PC-3 (cell line): ENCODE measurements around the gene SSTR4. TPM values are rescaled to one million over a fixed set of nuclear protein-coding genes. Genes with fewer than 3 reads are reported as not detected.

Experiments
- ATAC-seq: fragments of 200-7000 bp; cut with Tn5 transposase; 2 replicates; pipeline ENCODE4 v1.9.1; 2020; ENCODE audit warnings: mild to moderate bottlenecking, moderate library complexity
- BruUV-seq: library from RNA; stranded (reverse); fragments of 400-500 nt; replicated peaks from 2 replicates; lab custom pipeline; 2021; lab: Mats Ljungman, UMichigan
- CTCF ChIA-PET: fragments of 300-600 bp; sonication (Branson Sonifier 250); formaldehyde crosslinking; loops from one replicate; lab custom pipeline; 2022; ENCODE audit warnings: antibody characterized with exemption; lab: Charles Lee
- POLR2A ChIA-PET: fragments of 300-600 bp; sonication (Branson Sonifier 250); formaldehyde crosslinking; loops from one replicate; lab custom pipeline; 2022; ENCODE audit warnings: antibody characterized with exemption; ENCODE audit not compliant: unreplicated experiment; lab: Charles Lee
- DNase-seq: peaks from one replicate; pipeline ENCODE4 v3.0.0-alpha.2; 2015
- H2AFZ ChIP-seq: fragments of 300-600 bp; sonication (generic); 2 replicates; pipeline ENCODE4 v1.6.0; 2016; ENCODE audit warnings: antibody characterized with exemption, low read length
- H3F3A ChIP-seq: fragments of 300-600 bp; sonication (generic); one replicate; pipeline ENCODE4 v1.6.0; 2017; ENCODE audit warnings: antibody characterized with exemption, low read length, control low read depth, mild to moderate bottlenecking; ENCODE audit not compliant: unreplicated experiment
- H3K27ac ChIP-seq: fragments of 300-600 bp; sonication (generic); 2 replicates; pipeline ENCODE4 v1.5.1; 2016; ENCODE audit warnings: mild to moderate bottlenecking, low read length
- H3K27me3 ChIP-seq: fragments of 300-600 bp; sonication (generic); 2 replicates; pipeline ENCODE4 v1.6.1; 2016; ENCODE audit warnings: low read length, mixed read lengths
- H3K36me3 ChIP-seq: fragments of 300-600 bp; sonication (generic); 2 replicates; pipeline ENCODE4 v1.6.1; 2016; ENCODE audit warnings: low read depth, mixed run types, low read length, mixed read lengths
- H3K4me1 ChIP-seq: fragments of 300-600 bp; sonication (generic); 2 replicates; pipeline ENCODE4 v1.5.1; 2016; ENCODE audit warnings: low read length; ENCODE audit not compliant: insufficient read depth
- H3K4me2 ChIP-seq: fragments of 300-600 bp; sonication (generic); 2 replicates; pipeline ENCODE4 v1.6.0; 2016; ENCODE audit warnings: low read length
- H3K4me3 ChIP-seq: fragments of 300-600 bp; sonication (generic); 2 replicates; pipeline ENCODE4 v1.5.1; 2016; ENCODE audit warnings: mild to moderate bottlenecking, low read length, mixed read lengths
- H3K79me2 ChIP-seq: fragments of 300-600 bp; sonication (generic); 2 replicates; pipeline ENCODE4 v1.6.1; 2017; ENCODE audit warnings: low read length, mixed read lengths
- H3K9ac ChIP-seq: fragments of 300-600 bp; sonication (generic); 2 replicates; pipeline ENCODE4 v1.6.0; 2016; ENCODE audit warnings: mild to moderate bottlenecking, low read length
- H3K9me2 ChIP-seq: fragments of 300-600 bp; sonication (generic); replicated peaks from 2 replicates; pipeline ENCODE4 v1.6.1; 2016; ENCODE audit warnings: mixed run types, low read length, mixed read lengths
- H3K9me3 ChIP-seq: fragments of 300-600 bp; sonication (generic); 2 replicates; pipeline ENCODE4 v1.6.1; 2016; ENCODE audit warnings: low read length, mixed read lengths
- H4K20me1 ChIP-seq: fragments of 300-600 bp; sonication (generic); 2 replicates; pipeline ENCODE4 v1.6.1; 2016; ENCODE audit warnings: low read length, mixed read lengths
- EZH2 ChIP-seq: fragments of 300-600 bp; sonication (generic); IDR thresholded peaks from one replicate; pipeline ENCODE4 v1.6.1; 2017; ENCODE audit warnings: antibody characterized with exemption, mild to moderate bottlenecking, low read length; ENCODE audit not compliant: unreplicated experiment
- EZH2phosphoT487 ChIP-seq: fragments of 300-600 bp; sonication (generic); IDR thresholded peaks from 2 replicates; pipeline ENCODE4 v1.6.1; 2018; ENCODE audit warnings: mild to moderate bottlenecking, antibody characterized with exemption, low read length, borderline replicate concordance
- intact Hi-C: fragments of 100-400 bp; cut with micrococcal nuclease; formaldehyde crosslinking; loops from 2 replicates; pipeline ENCODE4 v1.9.0; 2023
- total RNA-seq: library from RNA; depleted of rRNA; stranded (reverse); fragments of >200 nt; gene quantifications from 2 replicates; pipeline ENCODE4 v1.2.3, GENCODE V29; 2014
- TF ChIP-seq, protein P1 (sequence below): fragments of 300-600 bp; sonication (generic); conservative IDR thresholded peaks from 2 replicates; pipeline ENCODE4 v1.5.1; 2017; ENCODE audit warnings: antibody characterized with exemption, low read depth, mild to moderate bottlenecking, low read length

SSTR4 gene
- total RNA-seq, 1 experiment from 2014 or later: not detected

GRCh38 chr20:23082846-23083552 is 47.9 kb downstream of the SSTR4 start:
- no peak for ATAC-seq
- intact Hi-C loops: no loop called here
- BruUV-seq: no TSS peak
- Histone ChIP-seq H2AFZ (no peak overlapping the region), H4K20me1 (no peaks in the 10 kb centered on the region), H3K27me3 (peaks cover 9% of the 10 kb centered on the region; the same call in 1 of the 2 replicates), H3F3A (no peaks in the 10 kb centered on the region), H3K36me3 (no peaks in the 10 kb centered on the region), H3K4me1 (no peaks in the 10 kb centered on the region), H3K9me3 (no peaks in the 10 kb centered on the region), H3K9ac (no peak overlapping the region), H3K79me2 (no peaks in the 10 kb centered on the region), H3K4me2 (no peak overlapping the region), H3K4me3 (no peak overlapping the region), H3K9me2 (no peaks in the 10 kb centered on the region), H3K27ac (no peak overlapping the region)
- POLR2A ChIA-PET: no interaction called here
- DNase-seq: no peak
- TF ChIP-seq, protein P1, sequence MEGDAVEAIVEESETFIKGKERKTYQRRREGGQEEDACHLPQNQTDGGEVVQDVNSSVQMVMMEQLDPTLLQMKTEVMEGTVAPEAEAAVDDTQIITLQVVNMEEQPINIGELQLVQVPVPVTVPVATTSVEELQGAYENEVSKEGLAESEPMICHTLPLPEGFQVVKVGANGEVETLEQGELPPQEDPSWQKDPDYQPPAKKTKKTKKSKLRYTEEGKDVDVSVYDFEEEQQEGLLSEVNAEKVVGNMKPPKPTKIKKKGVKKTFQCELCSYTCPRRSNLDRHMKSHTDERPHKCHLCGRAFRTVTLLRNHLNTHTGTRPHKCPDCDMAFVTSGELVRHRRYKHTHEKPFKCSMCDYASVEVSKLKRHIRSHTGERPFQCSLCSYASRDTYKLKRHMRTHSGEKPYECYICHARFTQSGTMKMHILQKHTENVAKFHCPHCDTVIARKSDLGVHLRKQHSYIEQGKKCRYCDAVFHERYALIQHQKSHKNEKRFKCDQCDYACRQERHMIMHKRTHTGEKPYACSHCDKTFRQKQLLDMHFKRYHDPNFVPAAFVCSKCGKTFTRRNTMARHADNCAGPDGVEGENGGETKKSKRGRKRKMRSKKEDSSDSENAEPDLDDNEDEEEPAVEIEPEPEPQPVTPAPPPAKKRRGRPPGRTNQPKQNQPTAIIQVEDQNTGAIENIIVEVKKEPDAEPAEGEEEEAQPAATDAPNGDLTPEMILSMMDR: no peak
- TF ChIP-seq EZH2: no peak
- CTCF ChIA-PET: no interaction called here

DNA sequence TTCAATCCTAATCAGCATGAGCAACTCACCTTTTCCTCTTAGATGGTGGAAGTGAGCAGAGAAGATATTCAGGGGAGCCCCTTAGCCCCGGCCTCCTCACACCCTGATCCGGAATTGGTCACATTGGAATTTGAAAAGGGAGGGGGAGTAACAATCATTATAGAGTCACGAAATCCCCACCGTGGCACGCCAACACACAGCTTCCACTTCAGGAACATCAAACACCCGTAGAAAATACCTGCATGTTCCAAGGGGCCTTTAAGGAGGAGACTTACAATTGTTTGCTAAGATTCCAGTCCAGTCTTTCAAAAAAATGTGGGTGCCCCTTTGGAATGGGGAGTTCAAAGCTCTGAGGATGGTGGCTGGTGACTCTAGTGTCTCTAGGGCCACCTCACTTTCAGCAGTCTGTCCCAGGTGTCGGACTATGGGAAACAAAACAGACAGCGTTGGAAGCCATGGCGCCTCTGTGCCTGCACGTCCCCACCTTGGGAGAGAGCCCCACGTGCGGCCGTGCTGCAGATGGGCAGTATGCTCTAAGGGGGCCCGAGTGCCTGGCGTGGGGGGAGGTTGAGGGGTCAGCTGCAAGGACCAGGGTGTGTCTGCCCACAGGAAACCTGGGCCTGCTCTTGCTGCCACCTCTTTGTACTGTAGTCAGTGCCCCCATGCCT is 48.6 kb downstream of the SSTR4 start:
- TF ChIP-seq EZH2phosphoT487: no peak
- TF ChIP-seq, protein P1: no peak
- no peak for TF ChIP-seq EZH2
- Histone ChIP-seq H3K4me1 (no peaks in the 10 kb centered on the region), H3K9ac (no peak overlapping the region), H3K4me3 (no peak overlapping the region), H3K27me3 (peaks cover 6% of the 10 kb centered on the region; the same call in 1 of the 2 replicates), H4K20me1 (no peaks in the 10 kb centered on the region), H3K79me2 (no peaks in the 10 kb centered on the region), H3K9me3 (no peaks in the 10 kb centered on the region), H3K9me2 (no peaks in the 10 kb centered on the region), H3K36me3 (no peaks in the 10 kb centered on the region), H2AFZ (no peak overlapping the region), H3K4me2 (no peak overlapping the region), H3K27ac (no peak overlapping the region), H3F3A (no peaks in the 10 kb centered on the region)
- ChIA-PET POLR2A (no interaction called here), CTCF (no interaction called here)
- ATAC-seq (no peak), DNase-seq (no peak)
- intact Hi-C loops: no loop called here
- no TSS peak for BruUV-seq

- DNase-seq: no peak
- no TSS peak for BruUV-seq
- H3K27ac ChIP-seq: no peak overlapping the region
- TF ChIP-seq EZH2phosphoT487: no peak
- TF ChIP-seq, protein P1: no peak
- no peak for TF ChIP-seq EZH2
- H3K4me2 ChIP-seq: no peak overlapping the region
- no peaks in the 10 kb centered on the region for H3K79me2 ChIP-seq
- ChIA-PET CTCF (no interaction called here), POLR2A (no interaction called here)
- no peak overlapping the region for H3K9ac ChIP-seq
- peaks cover 5% of the 10 kb centered on the region; the same call in 1 of the 2 replicates for H3K27me3 ChIP-seq
- intact Hi-C loops: no loop called here
- no peaks in the 10 kb centered on the region for H3K9me2 ChIP-seq
- H3K4me3 ChIP-seq: no peak overlapping the region
- no peaks in the 10 kb centered on the region for H3K9me3 ChIP-seq
- H3F3A ChIP-seq: no peaks in the 10 kb centered on the region
- no peaks in the 10 kb centered on the region for H4K20me1 ChIP-seq
- H2AFZ ChIP-seq: no peak overlapping the region
- no peak for ATAC-seq
- H3K4me1 ChIP-seq: no peaks in the 10 kb centered on the region
- H3K36me3 ChIP-seq: no peaks in the 10 kb centered on the region
Observed at GRCh38 chr20:23084282-23084844, 49.3 kb downstream of the SSTR4 start.
